ENCODE measurements around the gene TRIM39.
A peak's percentile ranks its signal among the peaks of the same experiment; 100 is the strongest.

Gene TRIM39

GRCh38 chr6:30328397-30328796 is 1.7 kb downstream of the TRIM39 start:
- DNase-seq: no peak

GRCh38 chr6:30329331-30329730 is 2.6 kb downstream of the TRIM39 start:
- no peak for DNase-seq

- no peak for DNase-seq
These were observed 5.3 kb downstream of the TRIM39 start for GRCh38 chr6:30331981-30332380.

- no peak for DNase-seq
These were observed 7.5 kb downstream of the TRIM39 start for GRCh38 chr6:30334075-30334783.

- no peak for DNase-seq
These were observed 13.9 kb downstream of the TRIM39 start for GRCh38 chr6:30340589-30341054.

- DNase-seq: no peak
These were observed 14.5 kb downstream of the TRIM39 start for GRCh38 chr6:30341218-30341617.

GRCh38 chr6:30341728-30342127 is 15.0 kb downstream of the TRIM39 start:
- no peak for DNase-seq

- DNase-seq: no peak
These were observed 17.6 kb downstream of the TRIM39 start for GRCh38 chr6:30344191-30344867.

- DNase-seq: peak; percentile 89
These were observed 18.3 kb downstream of the TRIM39 start, which contains the start of gene RPP21 for GRCh38 chr6:30344868-30345671. Gene RPP21, plus strand, starts transcription at chr6:30345156. Its CDS starts 16 bp downstream, at chr6:30345172.

- DNase-seq: no peak
These were observed 19.1 kb downstream of the TRIM39 start for GRCh38 chr6:30345852-30346251.

- no peak for DNase-seq
These were observed 22.2 kb downstream of the TRIM39 start for GRCh38 chr6:30348957-30349356.

GRCh38 chr6:30349421-30350177 is 22.9 kb downstream of the TRIM39 start:
- DNase-seq: no peak

GRCh38 chr6:30350524-30350923 is 23.8 kb downstream of the TRIM39 start:
- DNase-seq: no peak

GRCh38 chr6:30352550-30352949 is 25.8 kb downstream of the TRIM39 start:
- no peak for DNase-seq

- DNase-seq: no peak
These were observed 28.6 kb downstream of the TRIM39 start for GRCh38 chr6:30355281-30355680.

GRCh38 chr6:30356536-30356935 is 29.8 kb downstream of the TRIM39 start:
- no peak for DNase-seq

GRCh38 chr6:30357678-30358540 is 31.2 kb downstream of the TRIM39 start:
- DNase-seq: peak; percentile 39

- no peak for DNase-seq
These were observed 32.5 kb downstream of the TRIM39 start for GRCh38 chr6:30359276-30359675.

GRCh38 chr6:30360139-30360538 is 33.4 kb downstream of the TRIM39 start:
- DNase-seq: no peak

GRCh38 chr6:30361661-30362060 is 34.9 kb downstream of the TRIM39 start:
- DNase-seq: no peak

GRCh38 chr6:30363459-30363858 is 36.7 kb downstream of the TRIM39 start:
- no peak for DNase-seq

- no peak for DNase-seq
These were observed 37.9 kb downstream of the TRIM39 start for GRCh38 chr6:30364591-30364990.

Measured in left hindlimb (tissue), 1 donor.